ENCODE data around the gene EXOC4. TPM values are rescaled to one million over a fixed set of nuclear protein-coding genes. Genes with fewer than 3 reads are reported as not detected.
A peak's percentile ranks its signal among the peaks of the same experiment; 100 is the strongest.

EXOC4 gene
- total and polyA plus RNA-seq, 2 donors (not counting 1 experiment from before 2014, with no cell fraction given) = 79.6 to 158 TPM

- no peak for DNase-seq (ENCODE audit: low read depth in 2 of 2)
- no peaks in the 10 kb centered on the region for H3K9me3 ChIP-seq (ENCODE audit: control insufficient read depth, insufficient read depth, low read depth, low read length)
- no peaks in the 10 kb centered on the region for H3K36me3 ChIP-seq (ENCODE audit: control insufficient read depth, insufficient read depth, low read length)
- no peak overlapping the region for H3K27ac ChIP-seq (ENCODE audit: insufficient read depth, low read length)
- H4K20me1 ChIP-seq (ENCODE audit: control insufficient read depth, extremely low read depth, insufficient read depth, low read length) = no peaks in the 10 kb centered on the region
- H3K9ac ChIP-seq (ENCODE audit: insufficient read depth, low read length) = no peak overlapping the region
- H2AFZ ChIP-seq (ENCODE audit: low read length) = no peak overlapping the region
- no peaks in the 10 kb centered on the region for H3K79me2 ChIP-seq (ENCODE audit: control insufficient read depth, insufficient read depth, low read length)
- H3K4me1 ChIP-seq (ENCODE audit: control insufficient read depth, extremely low read depth, insufficient read depth, low read length) = no peaks in the 10 kb centered on the region
- H3K4me3 ChIP-seq (replicated peaks in 1 of 4; ENCODE audit: control extremely low read depth in 1 of 4, insufficient read depth in 1 of 4, low read depth in 3 of 4, low read length in 4 of 4) = no peak overlapping the region
- no peak overlapping the region for H3K4me2 ChIP-seq (ENCODE audit: extremely low read depth, insufficient read depth, low read length)
- TF ChIP-seq CTCF (conservative IDR thresholded peaks at IDR 0.05 in 1 of 2, IDR thresholded peaks at IDR 0.05 in 1 of 2; ENCODE audit: low read depth in 1 of 2, low read length in 2 of 2) (no peak), EZH2 (IDR thresholded peaks at IDR 0.05; ENCODE audit: low read length, missing control alignments) (no peak)
- no peaks in the 10 kb centered on the region for H3K27me3 ChIP-seq (ENCODE audit: control insufficient read depth, insufficient read depth, low read length)
Measured at GRCh38 chr7:133845005-133845404, 592.1 kb downstream of the EXOC4 start.

DNA sequence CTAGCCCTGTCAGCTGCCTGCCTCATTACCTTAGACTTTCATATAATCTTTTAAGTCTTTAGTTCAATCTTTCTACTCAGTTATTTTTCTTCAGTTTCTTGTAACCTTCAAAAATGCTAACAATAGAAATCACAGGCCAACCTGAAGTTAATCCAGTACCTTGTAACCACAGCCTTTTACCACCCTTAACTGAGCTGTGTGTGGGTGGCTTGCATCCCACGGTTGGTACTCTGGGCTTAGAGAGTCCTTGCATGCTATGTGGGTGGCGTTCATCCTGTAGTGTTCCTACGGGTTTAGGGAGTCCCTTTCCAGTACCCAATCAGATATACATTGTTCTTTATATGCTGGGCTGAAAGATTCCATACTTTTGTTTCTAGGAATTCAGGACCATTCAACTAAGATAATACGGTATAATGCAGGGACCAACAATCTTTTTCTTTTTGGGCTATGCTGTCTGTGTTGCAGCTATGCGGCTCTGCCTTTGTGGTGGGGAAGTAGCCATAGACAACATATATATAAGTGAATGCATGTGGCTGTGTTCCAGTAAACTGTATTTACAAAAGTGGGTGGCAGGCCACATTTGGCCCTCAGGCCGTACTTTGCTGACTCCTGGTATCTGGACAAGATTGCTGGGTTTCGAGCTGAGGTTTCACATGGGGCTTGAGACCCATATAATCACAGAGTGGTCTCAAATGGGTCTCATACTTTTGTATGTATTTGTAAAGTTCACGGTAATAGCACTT is 593.5 kb downstream of the EXOC4 start:
- H3K9me3 ChIP-seq (ENCODE audit: control insufficient read depth, insufficient read depth, low read depth, low read length) = no peaks in the 10 kb centered on the region
- H4K20me1 ChIP-seq (ENCODE audit: control insufficient read depth, extremely low read depth, insufficient read depth, low read length) = no peaks in the 10 kb centered on the region
- H2AFZ ChIP-seq (ENCODE audit: low read length) = no peak overlapping the region
- H3K27me3 ChIP-seq (ENCODE audit: control insufficient read depth, insufficient read depth, low read length) = no peaks in the 10 kb centered on the region
- H3K4me1 ChIP-seq (ENCODE audit: control insufficient read depth, extremely low read depth, insufficient read depth, low read length) = no peaks in the 10 kb centered on the region
- H3K79me2 ChIP-seq (ENCODE audit: control insufficient read depth, insufficient read depth, low read length) = no peaks in the 10 kb centered on the region
- DNase-seq (ENCODE audit: low read depth in 2 of 2) = no peak
- H3K9ac ChIP-seq (ENCODE audit: insufficient read depth, low read length) = no peak overlapping the region
- no peaks in the 10 kb centered on the region for H3K36me3 ChIP-seq (ENCODE audit: control insufficient read depth, insufficient read depth, low read length)
- H3K4me3 ChIP-seq (replicated peaks in 1 of 4; ENCODE audit: control extremely low read depth in 1 of 4, insufficient read depth in 1 of 4, low read depth in 3 of 4, low read length in 4 of 4) = no peak overlapping the region
- H3K4me2 ChIP-seq (ENCODE audit: extremely low read depth, insufficient read depth, low read length) = no peak overlapping the region
- TF ChIP-seq CTCF (conservative IDR thresholded peaks at IDR 0.05 in 1 of 2, IDR thresholded peaks at IDR 0.05 in 1 of 2; ENCODE audit: low read depth in 1 of 2, low read length in 2 of 2) = no peak
- TF ChIP-seq EZH2 (IDR thresholded peaks at IDR 0.05; ENCODE audit: low read length, missing control alignments) = no peak
- H3K27ac ChIP-seq (ENCODE audit: insufficient read depth, low read length) = no peak overlapping the region

DNA sequence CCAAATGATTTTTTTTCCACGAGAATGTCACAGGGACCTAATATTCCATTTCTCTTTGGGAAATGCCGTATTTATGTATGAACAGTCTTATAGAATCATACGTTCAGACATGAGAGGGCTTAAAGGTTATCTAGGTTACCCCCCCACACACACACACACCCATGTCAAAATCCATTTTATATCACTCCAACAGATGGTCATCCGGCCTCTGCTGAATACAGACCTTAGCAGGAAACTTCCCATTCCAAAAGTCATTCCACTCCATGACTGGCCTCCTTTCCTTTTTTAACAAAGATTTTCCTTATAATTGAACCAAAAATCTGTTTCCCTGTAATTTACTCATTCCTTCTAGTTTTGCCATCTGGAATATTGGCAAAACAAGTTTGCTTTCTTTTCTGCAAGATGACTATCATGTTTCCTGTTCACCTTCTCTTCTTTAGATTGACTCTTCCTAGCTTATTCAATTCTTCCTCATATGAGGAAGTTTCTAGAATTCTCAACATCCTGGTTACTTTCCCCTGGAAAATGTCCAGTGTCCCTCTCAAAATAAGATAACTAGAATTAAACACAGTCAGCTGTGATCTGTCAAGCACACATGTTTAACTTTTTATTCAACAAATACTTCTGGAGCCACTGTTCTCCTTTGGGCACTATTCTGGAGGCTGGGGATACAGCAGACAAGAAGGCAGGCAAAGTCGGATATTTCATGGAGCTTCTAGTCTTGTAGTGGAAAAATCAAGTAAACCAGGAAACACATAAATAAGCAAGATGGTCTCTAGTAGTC is 597.8 kb downstream of the EXOC4 start:
- H4K20me1 ChIP-seq (ENCODE audit: control insufficient read depth, extremely low read depth, insufficient read depth, low read length) = no peaks in the 10 kb centered on the region
- H3K4me2 ChIP-seq (ENCODE audit: extremely low read depth, insufficient read depth, low read length) = no peak overlapping the region
- H3K9ac ChIP-seq (ENCODE audit: insufficient read depth, low read length) = no peak overlapping the region
- no peaks in the 10 kb centered on the region for H3K27me3 ChIP-seq (ENCODE audit: control insufficient read depth, insufficient read depth, low read length)
- DNase-seq (ENCODE audit: low read depth in 2 of 2) = peak in 1 of 2 donors; percentile 13
- H2AFZ ChIP-seq (ENCODE audit: low read length) = no peak overlapping the region
- no peak overlapping the region for H3K4me3 ChIP-seq (replicated peaks in 1 of 4; ENCODE audit: control extremely low read depth in 1 of 4, insufficient read depth in 1 of 4, low read depth in 3 of 4, low read length in 4 of 4)
- TF ChIP-seq CTCF (conservative IDR thresholded peaks at IDR 0.05 in 1 of 2, IDR thresholded peaks at IDR 0.05 in 1 of 2; ENCODE audit: low read depth in 1 of 2, low read length in 2 of 2) = no peak
- TF ChIP-seq EZH2 (IDR thresholded peaks at IDR 0.05; ENCODE audit: low read length, missing control alignments) = no peak
- peaks cover 12% of the 10 kb centered on the region for H3K4me1 ChIP-seq (ENCODE audit: control insufficient read depth, extremely low read depth, insufficient read depth, low read length)
- no peaks in the 10 kb centered on the region for H3K36me3 ChIP-seq (ENCODE audit: control insufficient read depth, insufficient read depth, low read length)
- H3K27ac ChIP-seq (ENCODE audit: insufficient read depth, low read length) = no peak overlapping the region
- no peaks in the 10 kb centered on the region for H3K79me2 ChIP-seq (ENCODE audit: control insufficient read depth, insufficient read depth, low read length)
- H3K9me3 ChIP-seq (ENCODE audit: control insufficient read depth, insufficient read depth, low read depth, low read length) = no peaks in the 10 kb centered on the region

Measured in fibroblast of lung (primary cell).